Measurements from ENCODE around the gene COL9A2.

The COL9A2 gene

GRCh38 chr1:40303051-40303771 is 13.9 kb downstream of the COL9A2 start:
- no peak for DNase-seq (ENCODE audit: low read depth)

DNA sequence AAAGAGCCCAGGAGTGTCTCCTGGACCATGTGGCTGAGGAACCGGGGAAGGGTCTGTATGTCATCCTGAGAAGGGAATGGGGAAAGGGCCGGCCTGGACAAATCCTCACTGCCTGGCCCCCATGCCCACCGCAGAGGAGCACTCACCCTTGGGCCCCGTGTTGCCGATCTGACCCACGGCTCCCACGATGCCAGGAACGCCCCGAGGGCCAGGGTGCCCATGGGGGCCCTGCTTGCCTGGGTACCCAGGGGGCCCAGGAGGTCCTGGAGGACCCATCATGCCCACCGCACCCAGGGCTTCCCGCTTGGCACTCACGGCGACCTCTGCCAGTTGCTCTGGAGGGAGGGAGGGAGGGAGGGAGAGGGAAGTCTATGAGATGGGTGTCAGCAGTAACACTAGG is 14.6 kb downstream of the COL9A2 start:
- DNase-seq (ENCODE audit: low read depth), result no peak

DNA sequence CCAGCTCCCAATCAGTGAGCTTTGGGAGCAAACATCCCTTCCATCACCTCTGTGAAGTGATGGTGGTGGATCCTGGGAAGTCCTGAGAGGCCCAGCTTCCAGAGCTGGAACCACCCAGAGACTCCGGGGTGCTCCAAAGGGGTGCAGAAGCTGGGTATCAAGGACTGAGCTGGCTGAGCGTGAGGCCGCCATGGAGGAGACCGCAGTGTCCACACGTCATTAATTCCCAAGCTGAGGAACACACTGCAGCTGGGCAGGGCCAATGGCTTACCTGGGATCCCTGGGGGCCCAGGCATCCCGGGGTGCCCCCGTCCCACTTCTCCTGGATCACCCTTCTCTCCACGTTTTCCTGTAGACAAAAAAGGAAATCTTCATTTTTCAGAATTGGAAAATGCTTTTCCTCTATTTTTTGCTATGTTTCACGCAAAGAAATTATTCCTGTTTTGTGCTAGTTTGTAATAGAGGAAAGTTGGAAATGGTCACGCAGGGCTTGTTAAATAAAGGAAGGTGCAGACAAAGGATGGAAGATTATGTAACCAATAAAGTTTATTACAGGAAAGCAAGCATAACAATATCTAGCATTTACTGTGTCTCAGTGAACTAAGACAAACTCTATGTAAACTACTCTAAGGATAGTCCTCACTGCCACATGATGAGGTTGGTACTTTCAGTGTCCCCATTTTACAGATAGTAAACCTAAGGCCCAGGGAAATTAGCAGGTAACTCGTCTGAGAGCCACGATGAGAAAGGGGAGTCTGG is 15.4 kb downstream of the COL9A2 start:
- no peak for DNase-seq (ENCODE audit: low read depth)

GRCh38 chr1:40301066-40301465 is 16.0 kb downstream of the COL9A2 start:
- DNase-seq (ENCODE audit: low read depth), result no peak

- DNase-seq (ENCODE audit: low read depth), result no peak
Measured at GRCh38 chr1:40300651-40301050, 16.4 kb downstream of the COL9A2 start.

- no peak for DNase-seq (ENCODE audit: low read depth)
Measured at GRCh38 chr1:40300249-40300567, 16.9 kb downstream of the COL9A2 start.

GRCh38 chr1:40299366-40300248 is 17.5 kb downstream of the COL9A2 start:
- DNase-seq (ENCODE audit: low read depth), result no peak

DNA sequence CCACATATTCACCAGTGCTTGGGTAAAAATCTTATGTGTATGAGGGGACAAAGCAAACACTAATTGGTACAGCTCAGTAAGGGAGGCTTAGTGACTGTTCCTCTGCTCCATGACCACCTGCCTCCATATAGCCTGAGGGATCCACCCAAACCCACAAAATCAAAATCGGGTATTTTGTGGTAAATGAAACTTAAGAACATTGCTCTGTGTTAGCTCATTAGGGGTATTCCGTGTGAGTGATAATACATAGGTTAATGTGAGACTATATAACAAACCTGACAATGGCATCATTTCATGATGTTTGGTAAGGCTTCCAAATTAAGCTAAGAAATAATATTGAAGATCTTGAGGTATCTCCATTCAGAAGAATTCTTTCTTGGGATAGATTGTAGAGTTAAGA is 25.8 kb downstream of the COL9A2 start:
- no peak for DNase-seq (ENCODE audit: low read depth)

GRCh38 chr1:40281853-40282252 is 35.2 kb downstream of the COL9A2 start:
- no peak for DNase-seq (ENCODE audit: low read depth)

GRCh38 chr1:40276122-40276521 is 41.0 kb downstream of the COL9A2 start:
- DNase-seq (ENCODE audit: low read depth), result no peak

DNA sequence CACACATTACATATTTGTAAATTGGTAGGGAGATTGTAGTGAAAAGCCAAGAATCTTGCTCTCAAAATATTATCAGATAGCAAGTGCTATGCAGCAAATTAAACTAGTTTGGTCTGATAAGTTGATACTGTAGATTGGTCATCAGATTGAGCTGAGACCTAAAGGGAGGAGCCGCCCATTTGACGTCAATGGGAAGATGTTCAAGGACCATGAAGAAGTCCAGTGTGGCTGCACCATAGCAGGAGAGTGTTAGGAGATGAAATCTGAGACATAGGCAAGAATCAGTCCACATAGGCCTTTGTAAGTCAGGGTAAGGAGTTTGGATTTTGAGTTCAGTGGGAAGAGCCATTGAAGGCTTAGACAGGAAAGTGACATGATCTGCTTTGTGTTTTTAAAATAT is 42.8 kb downstream of the COL9A2 start:
- DNase-seq (ENCODE audit: low read depth), result no peak

DNA sequence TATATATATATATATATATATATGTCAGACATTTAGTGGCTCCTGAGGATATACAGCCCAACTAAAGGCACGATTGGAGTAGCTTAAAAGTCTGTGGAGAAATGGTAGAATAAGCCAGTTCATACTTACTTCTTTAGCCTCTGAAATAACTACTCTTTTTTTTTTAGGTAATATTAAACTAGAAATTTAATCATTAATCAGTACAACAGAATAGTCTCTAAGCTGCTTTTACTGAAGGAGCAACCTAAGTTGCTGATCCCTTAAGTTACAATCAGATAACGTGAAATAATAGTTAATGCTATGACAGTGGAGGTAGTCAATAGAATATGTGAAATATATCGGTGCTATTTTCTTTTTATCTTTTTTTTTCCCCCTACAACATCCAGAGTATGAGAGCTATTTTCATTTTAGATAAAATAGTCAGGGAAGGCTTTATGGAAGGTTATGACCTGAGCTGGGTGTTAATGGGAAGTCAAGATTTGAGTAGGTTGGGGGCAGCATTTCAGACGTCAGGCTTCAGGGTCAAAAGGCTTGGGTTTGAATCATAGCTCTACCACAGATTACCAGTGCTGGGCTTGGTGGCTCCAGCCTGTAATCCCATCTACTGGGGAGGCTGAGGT is 43.4 kb downstream of the COL9A2 start:
- DNase-seq (ENCODE audit: low read depth), result no peak

- DNase-seq (ENCODE audit: low read depth), result no peak
Measured at GRCh38 chr1:40272653-40273213, 44.4 kb downstream of the COL9A2 start.

DNA sequence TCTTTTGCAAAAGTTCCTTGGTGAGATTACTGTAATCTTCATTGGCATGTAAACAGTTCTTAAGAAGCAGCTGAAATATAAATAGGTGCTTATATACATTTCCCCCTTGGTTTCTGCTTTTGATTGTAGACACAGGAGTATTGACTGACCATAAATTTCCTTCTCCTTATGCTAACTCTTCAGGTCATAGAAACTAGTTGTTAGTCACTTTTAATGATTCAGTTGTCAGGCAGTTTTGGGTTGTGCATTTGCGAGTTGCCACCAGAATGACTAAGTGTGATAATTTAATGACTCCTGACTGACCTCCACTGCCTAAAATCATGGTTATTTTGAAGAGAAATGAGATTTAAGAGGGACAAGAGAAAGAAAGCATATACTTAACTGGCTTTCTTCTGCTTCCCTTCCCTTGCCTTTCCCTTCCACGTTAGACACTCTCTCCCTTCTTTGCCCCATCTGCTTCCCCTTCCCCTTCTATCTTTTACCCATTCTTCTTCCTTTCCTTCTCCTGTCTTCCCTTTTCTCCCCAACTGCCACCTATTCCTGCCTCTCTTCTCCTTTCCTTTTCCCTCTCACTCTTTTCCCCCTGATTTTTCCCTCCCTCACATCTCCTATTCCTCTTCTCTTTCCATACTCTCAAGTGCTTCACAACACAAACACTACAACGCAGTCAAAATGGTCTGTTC is 46.8 kb downstream of the COL9A2 start:
- DNase-seq (ENCODE audit: low read depth), result no peak

GRCh38 chr1:40268211-40268610 is 48.9 kb downstream of the COL9A2 start:
- no peak for DNase-seq (ENCODE audit: low read depth)

DNA sequence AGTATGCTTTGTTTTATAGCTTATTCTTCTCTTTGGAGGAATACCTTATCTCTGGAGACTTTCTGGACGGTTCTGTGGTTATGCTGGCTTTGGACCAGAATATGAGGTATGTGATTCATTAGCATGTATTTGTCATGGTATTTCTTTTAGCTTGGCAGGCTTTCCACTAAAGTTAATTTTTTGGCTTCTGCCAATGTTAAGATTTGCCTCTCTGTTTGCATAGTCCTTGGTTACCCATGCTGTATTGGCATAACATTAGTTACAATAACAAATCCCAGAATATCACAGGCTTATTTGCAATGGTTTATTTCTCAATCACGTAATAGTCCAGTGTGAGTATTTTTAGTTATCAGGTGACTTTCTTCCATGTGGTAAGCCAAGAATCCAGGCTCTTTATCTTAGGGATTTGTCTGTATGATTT is 49.3 kb downstream of the COL9A2 start:
- peak; percentile 36 for DNase-seq (ENCODE audit: low read depth)

DNA sequence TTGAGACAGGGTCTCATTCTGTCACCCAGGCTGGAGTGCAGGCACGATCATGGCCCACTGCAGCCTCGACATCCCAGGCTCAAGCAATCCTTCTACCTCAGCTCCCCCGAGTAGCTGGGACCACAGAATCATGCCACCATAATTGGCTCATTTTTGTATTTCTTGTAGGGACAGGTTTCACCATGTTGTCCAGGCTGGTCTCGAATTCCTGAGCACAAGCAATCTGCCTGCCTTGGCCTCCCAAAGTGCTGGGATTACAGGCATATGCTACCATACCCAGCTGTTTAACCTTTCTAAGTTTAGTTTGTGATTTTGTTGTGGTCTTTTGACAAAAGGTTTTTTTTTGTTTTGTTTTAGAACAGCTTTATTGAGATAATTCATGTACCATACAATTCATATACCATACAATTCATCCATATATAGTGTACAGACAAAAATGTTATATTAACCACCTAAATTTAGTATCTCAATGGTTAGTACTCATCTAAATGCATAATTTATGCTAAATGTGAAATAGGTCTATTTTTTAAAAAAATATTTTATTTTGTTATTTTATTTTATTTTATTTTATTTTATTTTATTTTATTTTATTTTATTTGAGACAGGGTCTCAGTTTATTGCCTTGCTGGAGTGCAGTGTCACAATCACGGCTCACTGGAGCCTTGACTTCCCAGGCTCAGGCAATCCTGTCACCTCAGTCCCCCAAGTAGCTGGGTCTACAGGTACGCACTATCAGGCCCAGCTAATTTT is 50.1 kb downstream of the COL9A2 start:
- no peak for DNase-seq (ENCODE audit: low read depth)

GRCh38 chr1:40265919-40266318 is 51.2 kb downstream of the COL9A2 start:
- DNase-seq (ENCODE audit: low read depth), result no peak

DNA sequence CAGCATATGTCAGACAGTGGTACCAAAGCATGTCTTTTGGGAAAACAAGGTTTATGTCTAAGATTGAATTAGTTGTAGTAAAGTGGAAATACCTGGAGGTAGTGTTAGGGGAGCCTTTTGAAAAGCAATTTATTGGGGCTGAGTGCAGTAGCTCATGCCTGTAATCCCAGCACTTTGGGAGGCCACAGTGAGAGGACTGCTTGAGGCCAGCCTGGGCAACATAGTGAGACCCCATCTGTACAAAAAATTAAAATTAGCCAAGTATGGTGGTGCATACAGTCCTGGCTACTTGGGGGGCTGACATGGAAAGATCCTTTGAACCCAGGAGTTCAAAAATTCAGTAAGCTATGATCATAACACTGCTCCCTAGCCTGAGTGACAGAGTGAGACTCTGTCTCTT is 51.8 kb downstream of the COL9A2 start:
- DNase-seq (ENCODE audit: low read depth), result no peak

DNA sequence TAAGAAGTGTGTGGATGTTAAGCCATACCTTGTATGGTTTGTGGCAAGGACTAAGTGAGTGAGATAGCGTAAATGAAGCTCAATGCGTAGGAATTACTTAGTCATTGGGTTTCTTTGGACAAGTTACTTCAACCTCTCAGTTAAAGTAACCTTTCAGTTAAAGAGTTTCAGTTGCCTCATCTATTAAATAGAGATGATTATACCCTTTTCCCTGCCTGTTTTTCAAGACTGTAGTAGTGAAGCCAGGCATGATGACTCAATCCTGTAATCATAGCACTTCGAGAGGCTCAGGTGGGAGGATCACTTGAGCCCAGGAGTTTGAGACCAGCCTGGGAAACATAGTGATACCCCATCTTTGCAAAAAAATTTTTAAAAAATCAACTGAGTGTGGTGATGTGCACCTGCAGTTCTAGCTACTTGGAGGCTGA is 52.7 kb downstream of the COL9A2 start:
- no peak for DNase-seq (ENCODE audit: low read depth)

GRCh38 chr1:40258445-40258769 is 58.7 kb downstream of the COL9A2 start:
- DNase-seq (ENCODE audit: low read depth), result no peak

All from HS-27A (cell line).